HUDEP-2 (cell line): ENCODE data around the gene BOK.

ENCODE experiments used
- DNase-seq, 76 experiments: peaks; one replicate each; lab custom pipeline; 2025; ENCODE audit not compliant: unreplicated experiment in 76 of 76; lab: John Stamatoyannopoulos, UW

Gene BOK

DNA sequence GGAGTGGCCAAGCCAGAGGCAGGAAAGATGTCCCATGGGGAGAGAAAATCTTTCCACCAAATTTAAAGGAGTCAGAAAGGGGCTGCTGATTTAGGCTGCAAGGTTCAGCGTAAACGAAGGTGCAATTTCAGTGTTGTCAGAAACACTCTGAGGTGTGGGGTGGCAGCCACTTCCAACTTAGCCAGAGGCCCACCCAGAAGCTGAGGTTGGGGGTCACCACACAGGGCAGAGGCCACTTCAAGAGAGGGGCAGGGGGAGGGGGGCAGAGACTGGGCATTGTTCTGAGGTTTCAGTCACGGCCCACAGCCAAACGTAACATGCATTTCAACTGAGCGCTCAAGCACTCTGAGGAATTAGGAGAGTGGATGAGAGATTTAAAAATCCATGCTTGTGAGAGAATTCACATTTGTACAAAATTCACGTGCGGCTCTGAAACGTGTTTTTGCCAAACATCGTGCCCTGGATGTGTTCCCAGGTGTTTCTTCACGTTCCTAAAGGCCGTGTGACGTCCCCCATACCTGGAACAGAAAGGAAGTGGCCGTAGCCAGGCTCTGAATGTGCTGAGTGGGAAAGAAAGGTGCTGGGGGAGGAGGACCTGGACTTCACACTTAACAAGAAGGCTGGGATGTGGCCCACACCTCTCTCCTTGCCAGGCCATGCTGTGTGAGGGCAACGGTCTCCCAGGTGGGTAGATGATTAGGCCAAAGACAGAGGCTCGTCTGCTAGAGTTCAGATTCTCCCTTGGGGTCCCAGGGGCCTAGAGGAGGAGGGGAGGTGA lies 19.5 kb upstream of the BOK start:
- DNase-seq: no peak

DNA sequence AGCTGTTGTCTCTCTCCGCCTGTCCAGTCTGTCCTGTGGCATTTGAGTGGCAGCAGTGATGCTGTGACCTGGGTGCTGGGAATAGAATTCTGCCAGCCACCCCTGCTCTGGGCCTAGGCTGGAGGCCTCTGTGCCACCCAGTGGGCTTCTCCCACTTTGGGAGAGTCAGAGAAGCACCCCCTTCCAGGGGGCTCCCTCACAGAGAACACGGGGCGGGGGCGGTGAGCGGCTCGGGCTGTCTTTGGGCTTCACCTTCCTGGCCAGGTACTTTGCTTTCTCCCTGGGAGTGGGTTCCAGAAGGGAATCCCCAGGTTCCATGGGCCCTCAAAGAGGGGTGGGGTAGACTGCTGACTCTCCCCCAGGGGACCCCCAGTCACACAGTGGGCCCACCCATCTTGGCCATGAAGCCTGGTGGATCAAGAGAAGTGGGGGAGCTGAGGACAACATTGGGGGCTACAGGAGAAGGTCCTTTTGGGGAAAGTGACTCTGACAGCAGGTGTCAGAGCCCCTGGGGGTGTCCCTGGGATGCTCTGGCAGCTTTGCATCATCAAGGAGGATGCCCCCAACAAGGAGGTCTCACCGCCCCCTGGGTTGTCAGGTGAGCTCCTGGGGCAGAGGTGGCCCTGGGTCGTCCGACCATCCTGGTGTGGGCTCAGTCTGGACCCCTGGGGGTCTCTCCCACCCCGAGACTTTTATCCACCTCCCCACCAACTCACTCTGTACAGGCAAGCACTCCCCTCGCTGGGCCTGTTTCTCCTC lies 18.8 kb upstream of the BOK start:
- DNase-seq: no peak

DNA sequence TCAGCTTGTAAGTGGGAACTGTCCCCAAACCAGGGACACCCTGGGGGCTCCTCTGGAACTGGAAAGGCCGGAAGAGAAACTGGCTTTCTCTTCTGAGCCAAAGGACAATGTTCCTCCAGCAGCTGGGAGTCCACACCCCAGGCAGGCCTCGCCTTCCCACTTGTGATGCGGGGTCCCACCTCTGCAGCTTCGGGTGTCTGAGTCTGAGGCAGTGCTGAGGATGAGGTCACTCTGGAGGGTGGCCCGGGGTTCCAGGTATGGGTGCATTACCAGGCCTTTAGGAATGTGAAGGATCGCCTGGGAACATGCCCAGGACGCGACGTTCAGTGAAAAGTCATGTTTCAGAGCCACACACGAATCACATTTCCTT lies 18.2 kb upstream of the BOK start:
- no peak for DNase-seq

DNA sequence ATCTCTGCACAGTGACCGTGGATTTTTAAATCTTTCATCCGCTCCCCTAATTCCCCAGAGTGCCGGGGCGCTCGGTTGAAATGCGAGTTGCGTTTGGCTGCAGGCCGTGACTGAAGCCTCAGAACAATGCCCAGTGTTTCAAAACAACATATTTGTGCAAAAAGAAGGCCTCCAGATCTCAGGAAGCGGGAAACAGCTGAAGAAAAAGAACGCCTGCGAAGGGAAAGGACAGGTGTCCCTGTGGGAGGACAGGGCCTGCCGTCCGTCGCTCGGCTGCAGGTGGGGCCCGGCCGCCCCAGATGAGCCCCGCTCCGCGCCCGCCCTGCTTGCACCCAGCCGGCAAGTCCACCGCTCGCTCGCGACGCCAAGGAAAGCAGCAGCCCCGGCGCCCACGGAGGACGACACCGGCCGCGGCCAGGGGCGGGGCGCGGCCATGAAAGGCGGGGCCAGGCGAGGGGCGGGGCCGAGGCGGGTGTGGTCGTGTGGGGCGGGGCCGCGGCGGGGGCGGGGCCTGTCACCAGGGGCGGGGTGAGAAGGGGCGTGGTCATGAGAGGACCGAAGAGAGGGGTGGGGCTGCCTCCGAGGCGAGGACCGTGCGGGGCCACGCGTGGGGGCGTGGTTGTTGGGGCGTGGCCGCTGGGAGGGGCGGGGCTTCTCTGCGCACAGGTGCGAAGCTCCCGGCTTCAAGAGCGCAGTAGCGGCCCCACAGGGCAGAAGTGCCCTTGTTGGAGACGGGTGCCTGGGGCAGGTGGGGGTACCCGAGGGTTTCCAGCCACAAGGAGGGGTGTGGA lies 17.6 kb upstream of the BOK start:
- peak in 68 of 76 experiments; percentile 1 to 92 (median 66) for DNase-seq

DNA sequence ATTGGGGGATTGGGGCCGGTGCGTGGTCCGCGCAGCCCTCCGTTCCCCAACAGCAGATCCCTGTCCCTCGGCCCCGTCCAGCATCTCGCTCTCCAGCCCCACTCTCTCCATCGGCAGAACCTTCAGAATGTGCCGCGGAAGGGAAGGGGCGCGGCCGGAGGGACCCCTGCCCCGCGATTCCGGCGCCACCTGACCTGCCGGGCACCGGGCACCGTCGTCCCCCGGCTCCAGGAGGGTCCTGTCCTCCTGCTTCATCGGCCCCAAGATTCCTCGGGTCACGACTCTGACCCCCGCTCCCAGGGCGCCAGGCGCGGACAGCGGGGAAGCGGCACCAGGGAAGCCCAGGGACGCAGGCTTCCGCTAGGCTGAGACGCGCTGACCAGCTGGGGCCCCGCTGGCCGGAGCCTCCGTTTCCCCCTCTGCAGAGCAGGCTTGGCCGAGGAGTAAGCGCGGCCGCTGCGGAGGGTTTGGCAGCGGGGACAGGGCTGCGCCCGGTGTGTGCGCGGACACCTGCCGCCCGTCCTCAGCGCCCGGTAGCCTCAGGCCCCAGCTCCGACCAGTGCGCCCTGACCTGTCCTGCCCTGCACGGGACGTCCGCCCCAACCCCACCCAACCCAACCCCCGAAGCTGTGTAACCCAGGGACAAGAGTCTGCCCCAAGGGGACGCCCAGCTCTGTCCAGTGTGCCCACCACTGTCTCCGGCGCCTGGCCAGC lies 16.8 kb upstream of the BOK start:
- DNase-seq: no peak

DNA sequence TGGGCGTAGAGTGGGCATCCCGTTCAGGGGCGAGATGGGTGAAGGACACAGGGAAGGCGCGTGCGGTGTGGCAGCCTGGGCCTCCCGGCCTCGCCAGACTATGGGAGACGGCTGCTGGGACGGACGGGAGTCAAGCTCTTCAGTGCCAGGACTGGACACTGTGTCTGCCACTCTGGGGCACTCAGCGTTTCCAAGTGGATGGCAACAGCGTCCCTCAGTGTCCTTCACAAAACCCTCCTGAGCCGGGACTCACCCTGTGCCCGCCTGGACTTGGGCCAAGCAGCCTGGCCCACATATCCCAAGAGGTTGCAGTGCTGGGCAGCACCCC lies 16.3 kb upstream of the BOK start:
- no peak for DNase-seq

DNA sequence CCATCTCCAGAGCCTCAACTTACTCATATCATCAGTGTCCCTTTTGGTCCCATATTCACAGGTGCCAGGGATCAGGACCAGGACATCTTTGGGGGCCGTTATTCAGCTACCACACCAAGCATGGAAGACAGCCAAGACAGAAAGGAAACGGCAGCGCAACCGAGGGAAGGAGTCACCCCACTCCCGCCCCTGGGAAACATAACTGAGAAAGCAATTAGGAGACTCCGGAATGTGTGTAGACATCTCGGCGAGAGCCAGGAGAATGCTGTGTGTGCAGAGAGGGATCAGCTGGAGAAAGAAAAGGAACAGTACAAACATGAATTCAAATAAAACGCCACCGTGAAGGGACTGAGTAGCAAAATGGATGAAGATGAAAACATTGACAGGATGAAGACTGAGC lies 13.4 kb upstream of the BOK start:
- no peak for DNase-seq

DNA sequence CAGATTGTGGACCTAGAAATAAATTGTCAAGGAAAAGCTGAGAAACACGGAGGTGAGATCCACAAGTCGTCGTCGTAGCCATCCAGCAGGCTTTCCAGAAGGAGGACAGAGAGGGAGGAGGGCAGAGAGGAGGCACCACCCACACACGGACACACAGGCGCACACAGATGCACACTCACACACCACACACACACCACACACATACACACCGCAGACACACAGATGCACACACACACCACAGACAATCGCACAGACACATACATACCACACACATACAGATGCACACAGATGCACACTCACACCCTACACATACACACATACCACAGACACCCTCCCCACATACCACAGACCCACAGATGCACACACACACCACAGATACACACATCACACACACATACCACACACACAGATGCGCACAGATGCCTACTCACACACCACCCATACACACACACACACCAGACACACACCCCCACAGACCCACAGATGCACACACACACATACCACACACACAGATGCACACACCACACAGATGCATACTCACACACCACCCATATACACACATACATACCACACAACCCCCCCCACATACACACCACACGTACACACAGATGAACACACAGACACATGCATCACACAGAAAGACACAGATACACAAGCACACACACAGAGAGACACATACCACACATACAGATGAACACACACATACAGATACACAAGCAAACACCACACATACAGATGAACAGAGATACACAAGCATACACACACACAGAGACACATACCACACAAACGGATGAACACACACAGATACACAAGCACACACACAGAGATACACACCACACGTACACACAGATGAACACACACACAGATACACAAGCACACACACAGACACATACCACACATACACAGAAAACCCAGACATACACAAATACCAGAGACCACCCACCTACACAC lies 12.7 kb upstream of the BOK start:
- no peak for DNase-seq

DNA sequence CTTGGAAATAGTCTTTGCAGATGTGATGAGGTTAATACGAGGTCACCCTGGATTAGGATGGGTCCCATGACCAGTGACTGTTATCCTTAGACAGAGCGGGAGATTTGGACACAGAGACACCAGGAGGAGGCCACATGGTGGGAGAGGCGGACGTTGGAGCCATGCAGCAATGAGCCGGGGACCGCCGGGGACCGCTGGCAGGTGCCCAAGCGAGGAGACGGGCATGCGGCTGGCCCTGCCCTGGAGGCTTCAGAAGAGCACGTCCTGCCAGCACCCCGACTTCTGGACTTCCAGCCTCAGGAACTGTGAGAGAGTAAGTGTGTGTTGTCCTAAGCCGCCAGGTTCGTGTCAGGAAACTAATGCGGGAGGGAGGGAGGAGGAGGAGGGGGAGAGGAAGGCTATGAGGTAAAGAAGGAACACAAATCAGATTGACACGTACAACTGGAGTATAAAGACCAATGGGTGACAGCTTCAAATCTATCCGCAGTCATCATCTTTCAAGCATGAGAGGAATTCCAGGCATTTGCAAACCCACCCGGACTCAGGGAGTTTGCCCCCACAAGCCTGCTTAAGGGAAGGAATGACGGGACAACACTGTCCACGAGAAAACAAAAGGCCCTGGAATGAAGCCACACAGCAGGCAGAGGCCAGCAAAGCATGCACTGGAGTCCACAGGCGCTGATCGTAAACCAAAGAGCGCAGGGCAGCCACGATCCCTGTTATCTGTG lies 11.6 kb upstream of the BOK start:
- DNase-seq: no peak

DNA sequence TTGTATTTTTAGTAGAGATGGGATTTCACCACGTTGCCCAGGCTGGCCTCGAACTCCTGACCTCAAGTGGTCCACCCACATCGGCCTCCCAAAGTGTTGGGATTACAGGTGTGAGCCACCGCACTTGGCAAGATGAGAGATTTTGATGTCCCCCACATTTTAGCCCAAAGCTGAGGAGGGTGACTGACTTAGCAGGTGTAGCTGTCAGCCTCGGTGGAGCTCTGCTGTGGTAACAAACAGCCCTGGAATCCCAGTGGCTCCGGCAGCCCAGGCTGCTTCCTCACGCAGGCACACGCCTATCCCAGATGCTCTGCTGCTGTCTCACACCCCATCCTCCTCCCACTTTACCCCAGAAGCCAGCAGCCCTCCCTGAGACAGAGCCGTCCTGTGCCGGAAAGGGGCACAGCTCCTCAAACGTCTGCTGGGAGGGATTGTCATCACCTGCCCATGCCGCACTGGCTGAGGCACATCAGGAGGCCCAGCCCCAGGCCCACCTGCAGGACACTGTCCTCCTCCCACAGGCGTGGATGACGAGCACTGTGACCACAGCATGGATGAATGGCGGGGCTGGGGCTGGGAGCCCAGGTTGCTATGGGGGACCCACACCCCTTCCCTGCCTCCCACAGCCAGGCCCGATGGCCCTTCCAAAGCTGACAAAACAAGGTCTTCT lies 10.6 kb upstream of the BOK start:
- no peak for DNase-seq

DNA sequence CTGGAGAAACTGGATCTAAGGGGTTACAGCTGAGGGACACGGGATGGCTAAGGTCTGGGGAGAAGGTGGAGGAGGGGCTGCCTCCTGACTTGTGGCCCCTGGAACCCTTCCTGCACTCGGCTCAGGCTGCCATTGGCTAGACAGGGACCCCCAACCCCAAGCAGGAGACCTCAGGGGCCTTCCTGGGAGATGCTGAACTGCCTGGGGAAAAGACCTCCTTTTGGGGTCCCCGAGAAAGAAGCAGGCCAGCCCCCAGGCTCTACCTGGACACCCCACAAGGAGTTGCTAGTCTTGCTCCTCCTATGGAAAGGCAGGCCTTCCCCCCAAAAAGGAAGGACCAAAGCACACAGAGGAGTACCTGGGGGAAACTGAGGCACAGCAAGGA lies 10.1 kb upstream of the BOK start:
- no peak for DNase-seq

DNA sequence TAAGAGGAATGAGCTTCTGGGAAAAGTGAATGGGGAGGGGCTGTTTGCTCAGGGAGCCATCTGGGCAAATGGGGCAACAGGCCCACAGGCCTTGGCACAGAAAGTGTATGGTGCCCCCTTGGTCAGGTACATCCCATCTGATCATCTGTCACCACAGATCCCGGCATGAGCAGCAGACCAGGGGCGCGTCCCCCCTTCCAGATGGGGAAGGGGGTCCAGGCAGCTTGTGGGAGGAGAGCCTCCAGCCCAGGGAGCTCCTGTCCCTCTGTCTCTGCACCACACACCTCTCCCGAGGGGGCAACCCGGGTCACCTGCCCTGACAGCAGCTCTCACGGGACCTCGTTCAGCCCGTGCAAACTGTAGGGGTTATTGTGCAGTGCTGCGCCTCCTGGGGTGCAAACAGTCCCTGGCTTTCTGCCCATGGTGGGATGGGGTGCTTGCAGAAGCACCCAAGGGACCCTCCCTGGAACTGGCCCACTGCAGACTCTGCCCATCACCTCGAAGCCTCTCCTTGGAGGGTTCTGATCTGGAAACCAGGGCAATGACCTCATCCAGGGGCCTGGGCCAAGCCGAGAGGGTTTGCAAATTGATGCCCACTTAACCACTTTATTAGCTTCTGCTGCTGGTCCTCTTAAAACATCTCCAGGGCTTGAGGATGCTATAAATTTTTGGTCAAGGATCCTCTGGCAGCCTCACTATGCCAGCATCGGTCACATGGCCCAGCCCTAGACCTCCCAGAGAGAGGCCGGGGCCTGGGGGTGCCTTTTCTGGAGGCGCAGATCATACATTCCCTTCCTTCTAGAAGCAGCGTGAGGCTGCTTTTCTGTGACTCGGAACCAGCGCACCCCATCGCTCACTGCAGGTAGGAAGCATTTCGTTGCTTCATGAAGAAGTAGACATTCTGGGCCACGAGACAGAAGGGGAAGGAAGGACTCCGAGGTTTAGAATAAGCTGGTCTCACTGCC lies 7.6 kb upstream of the BOK start:
- DNase-seq: no peak

DNA sequence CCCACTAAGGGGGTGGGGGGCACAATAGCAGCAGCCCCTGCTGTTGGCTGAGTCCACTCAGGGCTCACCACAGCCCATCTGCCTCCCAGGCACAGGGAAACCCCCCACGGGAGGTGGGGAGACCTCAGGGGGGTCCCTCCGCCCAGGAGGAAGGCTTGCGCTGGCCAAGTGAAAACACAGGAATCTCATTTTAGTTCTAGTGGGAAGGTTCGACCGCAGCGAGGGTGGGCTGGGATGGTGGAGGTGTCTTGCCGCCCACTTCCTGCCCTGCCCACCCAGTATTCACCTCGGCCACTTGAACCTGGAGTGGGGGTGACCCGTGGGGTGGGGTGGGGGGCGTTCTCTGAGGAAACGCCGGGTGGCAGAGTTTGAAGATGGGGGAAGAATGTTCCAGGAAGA lies 6.9 kb upstream of the BOK start:
- no peak for DNase-seq

DNA sequence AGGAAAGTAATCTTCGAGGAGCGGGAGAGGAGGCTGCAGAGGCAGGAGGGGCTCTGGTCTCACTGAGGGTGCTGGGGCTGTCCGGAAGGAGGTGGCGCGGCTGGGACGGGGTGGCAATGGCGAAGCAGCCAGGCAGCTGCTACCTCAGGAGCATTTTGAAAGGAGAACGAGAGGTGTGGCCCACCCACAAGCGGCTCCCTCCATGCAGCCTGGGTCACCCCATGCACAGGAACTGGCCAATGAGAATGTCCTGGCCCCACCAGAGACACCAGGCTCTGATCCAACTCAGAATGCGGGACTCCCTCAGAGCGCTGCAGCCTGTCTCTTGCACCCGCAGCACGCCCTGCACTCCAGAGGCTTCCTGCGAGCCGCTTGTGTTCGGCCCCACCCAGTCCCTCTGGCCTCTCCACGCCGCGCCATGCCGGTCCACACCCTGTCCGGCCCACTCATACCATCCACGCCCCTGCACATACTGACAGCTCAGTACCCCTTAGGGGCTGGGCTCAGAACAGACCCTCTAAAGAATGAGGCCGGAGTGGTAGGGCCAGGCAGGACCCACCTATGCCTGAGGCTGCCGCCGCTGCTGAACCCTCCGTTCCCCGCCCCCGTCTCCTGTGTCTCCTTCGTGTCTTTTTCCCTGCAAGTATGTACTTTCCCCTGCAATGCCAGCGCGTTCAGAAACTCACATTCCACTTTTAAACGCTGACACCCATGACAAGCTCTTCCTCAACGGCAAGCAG lies 6.4 kb upstream of the BOK start:
- DNase-seq: no peak

DNA sequence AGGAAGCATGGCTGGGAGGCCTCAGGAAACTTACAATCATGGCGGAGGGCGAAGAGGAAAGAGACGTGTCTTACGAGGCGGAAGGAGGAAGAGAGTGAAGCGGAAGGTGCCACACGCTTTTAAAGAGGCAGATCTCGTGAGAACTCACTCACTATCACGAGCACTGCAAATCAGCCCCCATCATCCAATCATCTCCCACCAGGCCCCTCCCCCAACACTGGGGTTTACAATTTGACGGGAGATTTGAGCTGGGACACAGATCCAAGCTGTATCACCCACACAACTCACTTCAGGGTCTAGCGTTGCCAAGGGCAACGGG lies 5.1 kb upstream of the BOK start:
- DNase-seq: no peak

DNA sequence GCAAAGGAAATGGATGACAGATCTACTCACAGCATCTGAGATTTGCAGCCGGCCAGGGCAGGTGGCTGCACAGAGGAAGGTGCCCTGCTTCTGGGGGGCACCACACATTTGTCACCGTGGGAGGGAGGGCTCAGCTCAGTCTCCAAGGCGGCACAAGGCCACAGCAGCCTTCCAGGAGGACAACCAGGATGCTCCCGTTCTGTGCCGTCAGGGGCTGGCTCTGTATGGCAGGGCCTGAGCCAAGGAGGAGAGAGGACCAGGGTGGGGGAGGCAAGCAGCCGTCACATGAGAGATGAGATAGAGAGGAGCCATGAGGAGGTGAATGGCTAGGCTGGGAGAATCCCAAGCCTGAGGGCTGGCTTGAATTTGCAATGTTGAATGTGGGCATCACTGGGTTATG lies 4.6 kb upstream of the BOK start:
- no peak for DNase-seq

DNA sequence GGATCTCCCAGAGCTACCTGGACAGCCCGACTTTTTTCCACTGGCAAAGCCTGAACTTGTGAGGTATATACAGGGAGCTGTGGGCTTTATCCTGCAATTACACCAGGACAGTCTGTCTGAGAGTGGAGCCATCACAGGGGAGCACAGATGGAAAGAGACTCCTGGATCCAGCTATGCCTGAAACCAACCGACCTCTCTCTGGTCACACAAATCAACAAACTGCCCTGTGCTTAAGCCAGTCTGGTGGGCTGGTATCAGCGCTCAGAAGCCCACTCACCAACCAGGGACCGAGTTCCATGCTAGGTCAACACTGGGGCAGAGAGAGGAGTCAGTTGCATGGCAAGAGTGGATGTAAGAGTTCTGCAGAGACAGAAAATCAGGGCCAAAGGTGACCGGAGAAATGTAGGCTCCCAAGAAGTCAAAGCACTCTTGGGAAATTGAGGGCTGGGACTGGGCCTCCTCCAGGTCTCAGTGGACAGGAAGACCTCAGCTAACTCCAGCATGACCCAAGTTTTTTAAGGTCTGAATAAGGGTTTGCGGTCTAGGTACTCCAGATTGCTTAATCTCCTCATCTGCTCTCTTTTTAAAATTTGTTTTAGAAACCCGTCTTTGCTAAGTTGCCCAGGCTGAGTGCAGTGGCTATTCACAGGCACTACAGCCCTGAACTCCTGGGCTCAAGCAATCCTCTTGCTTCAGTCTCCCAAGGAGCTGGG lies 3.8 kb upstream of the BOK start:
- DNase-seq: no peak
